Spleen (tissue), 7 donors: ENCODE data around the gene P4HB.

Experiments
- CTCF ChIP-seq, 11 experiments: fragments of 200-600 bp in 7 of 11; fragments of 450-650 bp in 4 of 11; sonication (generic) in 4 of 11; IDR thresholded peaks in 8 of 11; conservative IDR thresholded peaks in 3 of 11; 1 replicate in 7 of 11; 2 replicates in 4 of 11; pipeline versions ENCODE4 v1.4.0 to v1.8.0; 2016 to 2021; ENCODE audit warnings: antibody characterized with exemption in 11 of 11, inconsistent platforms in 4 of 11, mild to moderate bottlenecking in 1 of 11
- POLR2A ChIP-seq, 3 donors: fragments of 450-650 bp; IDR thresholded peaks; one replicate each; pipeline ENCODE4 v1.5.1; 2017; ENCODE audit warnings: antibody characterized with exemption in 3 of 3, mild to moderate bottlenecking in 1 of 3
- POLR2AphosphoS5 ChIP-seq, 3 donors: sonication (generic); formaldehyde crosslinking; IDR thresholded peaks; one replicate each; pipeline ENCODE4 v1.5.1; 2017; ENCODE audit warnings: antibody characterized with exemption in 3 of 3
- donor health status: DM: no; HTN: no; CAD: no; lungs with moderate emphysema.
- donor health status: DM: no; HTN: no; CAD: no.
- donor health status: DM: no; HTN: no; CAD: no.

GRCh38 chr17:81878294-81878693 is 18.0 kb upstream of the P4HB start:
- TF ChIP-seq POLR2A (IDR thresholded peaks at IDR 0.05): no peak
- no peak for TF ChIP-seq CTCF (IDR thresholded peaks at IDR 0.05 in 8 of 11, conservative IDR thresholded peaks at IDR 0.05 in 3 of 11)
- no peak for TF ChIP-seq POLR2AphosphoS5 (IDR thresholded peaks at IDR 0.05)
